ENCODE measurements around the gene FBXO27. TPM values are rescaled to one million over a fixed set of nuclear protein-coding genes. Genes with fewer than 3 reads are reported as not detected.
A peak's percentile ranks its signal among the peaks of the same experiment; 100 is the strongest.

FBXO27 gene
- total and polyA plus RNA-seq, 2 of the 13 experiments (the other 11 are each of a cell fraction or from before 2014, with no cell fraction given) = 0.15 to 2.8 TPM

GRCh38 chr19:38974624-38975213 is 57.6 kb downstream of the FBXO27 start:
- Histone ChIP-seq H3K36me3 (replicated peaks in 1 of 2; ENCODE audit: control insufficient read depth in 1 of 2, insufficient read depth in 2 of 2, low read length in 2 of 2) (peaks cover 0 to 3% of the 10 kb centered on the region in 2 experiments; a peak in 1 of 5 replicates), H3K9me3 (ENCODE audit: low read length) (no peaks in the 10 kb centered on the region), H3K27me3 (ENCODE audit: control insufficient read depth in 1 of 2, insufficient read depth in 2 of 2, low read length in 2 of 2) (no peaks in the 10 kb centered on the region), H3K4me2 (ENCODE audit: low read depth, low read length) (peak overlapping the region; percentile 80), H4K20me1 (ENCODE audit: insufficient read depth, low read length) (peaks cover 6% of the 10 kb centered on the region; the same call in 1 of the 2 replicates), H2AFZ (ENCODE audit: low read length) (no peak overlapping the region), H3K4me3 (replicated peaks in 1 of 3; ENCODE audit: insufficient read depth in 1 of 3, low read depth in 2 of 3, low read length in 3 of 3) (peak overlapping the region; percentile 67 to 81 (median 80)), H3K27ac (ENCODE audit: extremely low read length, insufficient read depth, low read length) (peak overlapping the region; percentile 99), H3K4me1 (ENCODE audit: insufficient read depth, low read length) (peaks cover 54% of the 10 kb centered on the region), H3K9ac (ENCODE audit: insufficient read depth, low read depth, low read length) (peak overlapping the region; percentile 84), H3K79me2 (ENCODE audit: insufficient read depth, low read length) (peaks cover 51% of the 10 kb centered on the region)
- intact Hi-C loops (cut with micrococcal nuclease; ENCODE audit: unreplicated experiment) (loop anchor here (5.0 kb wide), 1 partner anchor 78 kb away; no protein-coding TSS in a partner anchor), in situ Hi-C loops (cut with HindIII; ENCODE audit: extremely low pct_ligation_motif_present, low pct_unique_long_range_greater_than_20kb) (loop anchor here (5.0 kb wide), 1 partner anchor 63 kb away; no protein-coding TSS in a partner anchor)
- FAIRE-seq (no peak), DNase-seq (ENCODE audit: low spot score) (no peak), ATAC-seq (no peak)
- BruUV-seq (replicated peaks) = TSS peak; percentile 71
- 3% methylated on average over 15 of the region's 19 CpGs for WGBS (ENCODE audit: low lambda C conversion rate)
- TF ChIP-seq PCBP1 (IDR thresholded peaks at IDR 0.05; ENCODE audit: borderline replicate concordance, low read depth, low read length) = no peak
- TF ChIP-seq U2AF1 (optimal IDR thresholded peaks at IDR 0.05; ENCODE audit: low read depth, low read length) = no peak
- TF ChIP-seq AFF4 (CRISPR knock-in tag; IDR thresholded peaks at IDR 0.05) = no peak
- peak; percentile 69; the same call in 1 of the 2 replicates for TF ChIP-seq MTF2 (CRISPR knock-in tag; IDR thresholded peaks at IDR 0.05; ENCODE audit: borderline replicate concordance)
- TF ChIP-seq ZNF205 (CRISPR knock-in tag; IDR thresholded peaks at IDR 0.05) = no peak
- no peak for TF ChIP-seq JARID2 (CRISPR knock-in tag; IDR thresholded peaks at IDR 0.05; ENCODE audit: insufficient replicate concordance)
- CTCF ChIA-PET (ENCODE audit: low intra/inter-chr PET ratio, low total read pairs) = no interaction called here
- POLR2A ChIA-PET = interaction anchor here (0.6 to 1.8 kb wide), 6 partner anchors 7 to 74 kb away, joined by 3 to 12 read pairs (median 4); partner anchors contain the start of genes MRPS12, NFKBIB and SARS2

Other genes with a start within 250 kb of the FBXO27 start
- gene LGALS7B, start 243.3 kb downstream of the FBXO27 start, total RNA-seq (2016; rRNA removed; fragmentation: Illumina TruSeq; extraction: Trizol) = 0.73 and 1.7 TPM in 2 replicates
- gene LGALS7B, start 243.3 kb downstream of the FBXO27 start, polyA plus RNA-seq (2011; rRNA removed) = 2.1 and 4.0 TPM in 2 replicates
- gene LGALS4, start 219.6 kb downstream of the FBXO27 start, total RNA-seq (2016; rRNA removed; fragmentation: Illumina TruSeq; extraction: Trizol) = 0.24 and 0.32 TPM in 2 replicates
- gene LGALS4, start 219.6 kb downstream of the FBXO27 start, polyA plus RNA-seq (2011; rRNA removed) = 0.48 and 0.71 TPM in 2 replicates
- gene ECH1, start 200.8 kb downstream of the FBXO27 start, total RNA-seq (2016; rRNA removed; fragmentation: Illumina TruSeq; extraction: Trizol) = 45.4 and 54.8 TPM in 2 replicates
- 198 and 277 TPM in 2 replicates for gene ECH1, start 200.8 kb downstream of the FBXO27 start, polyA plus RNA-seq (2011; rRNA removed)
- 270 and 278 TPM in 2 replicates for gene HNRNPL, start 182.6 kb downstream of the FBXO27 start, total RNA-seq (2016; rRNA removed; fragmentation: Illumina TruSeq; extraction: Trizol)
- gene HNRNPL, start 182.6 kb downstream of the FBXO27 start, polyA plus RNA-seq (2011; rRNA removed) = 148 and 156 TPM in 2 replicates
- gene RINL, start 154.3 kb downstream of the FBXO27 start, total RNA-seq (2016; rRNA removed; fragmentation: Illumina TruSeq; extraction: Trizol) = 10.3 and 11.4 TPM in 2 replicates
- gene RINL, start 154.3 kb downstream of the FBXO27 start, polyA plus RNA-seq (2011; rRNA removed) = 18.0 and 18.5 TPM in 2 replicates
- 20.3 and 22.3 TPM in 2 replicates for gene SIRT2, start 132.9 kb downstream of the FBXO27 start, total RNA-seq (2016; rRNA removed; fragmentation: Illumina TruSeq; extraction: Trizol)
- gene SIRT2, start 132.9 kb downstream of the FBXO27 start, polyA plus RNA-seq (2011; rRNA removed) = 26.1 and 32.6 TPM in 2 replicates
- gene NFKBIB, start 132.6 kb downstream of the FBXO27 start, total RNA-seq (2016; rRNA removed; fragmentation: Illumina TruSeq; extraction: Trizol) = 13.8 and 14.9 TPM in 2 replicates
- gene NFKBIB, start 132.6 kb downstream of the FBXO27 start, polyA plus RNA-seq (2011; rRNA removed) = 8.6 and 11.5 TPM in 2 replicates
- not detected in 2 replicates for gene CCER2, start 120.4 kb downstream of the FBXO27 start, total RNA-seq (2016; rRNA removed; fragmentation: Illumina TruSeq; extraction: Trizol)
- gene CCER2, start 120.4 kb downstream of the FBXO27 start, polyA plus RNA-seq (2011; rRNA removed) = 0.08 and 0.24 TPM in 2 replicates
- 30.1 and 48.6 TPM in 2 replicates for gene SARS2, start 101.8 kb downstream of the FBXO27 start, total RNA-seq (2016; rRNA removed; fragmentation: Illumina TruSeq; extraction: Trizol)
- gene SARS2, start 101.8 kb downstream of the FBXO27 start, polyA plus RNA-seq (2011; rRNA removed) = 40.0 and 41.5 TPM in 2 replicates
- gene MRPS12, start 101.6 kb downstream of the FBXO27 start, total RNA-seq (2016; rRNA removed; fragmentation: Illumina TruSeq; extraction: Trizol) = 54.8 and 75.1 TPM in 2 replicates
- 27.5 and 39.4 TPM in 2 replicates for gene MRPS12, start 101.6 kb downstream of the FBXO27 start, polyA plus RNA-seq (2011; rRNA removed)
- gene FBXO17, start 56.8 kb downstream of the FBXO27 start, total RNA-seq (2016; rRNA removed; fragmentation: Illumina TruSeq; extraction: Trizol) = 17.9 and 22.1 TPM in 2 replicates
- gene FBXO17, start 56.8 kb downstream of the FBXO27 start, polyA plus RNA-seq (2011; rRNA removed) = 58.7 and 64.8 TPM in 2 replicates
- not detected in 2 replicates for gene ACP7, start 51.8 kb upstream of the FBXO27 start, total RNA-seq (2016; rRNA removed; fragmentation: Illumina TruSeq; extraction: Trizol)
- gene ACP7, start 51.8 kb upstream of the FBXO27 start, polyA plus RNA-seq (2011; rRNA removed) = 0.03 TPM in 1 of 2 replicates, not detected in the other
- gene PAK4, start 93.2 kb upstream of the FBXO27 start, total RNA-seq (2016; rRNA removed; fragmentation: Illumina TruSeq; extraction: Trizol) = 9.5 and 11.6 TPM in 2 replicates
- gene PAK4, start 93.2 kb upstream of the FBXO27 start, polyA plus RNA-seq (2011; rRNA removed) = 17.8 and 17.9 TPM in 2 replicates
- gene NCCRP1, start 164.4 kb upstream of the FBXO27 start, total RNA-seq (2016; rRNA removed; fragmentation: Illumina TruSeq; extraction: Trizol) = not detected in 2 replicates
- gene NCCRP1, start 164.4 kb upstream of the FBXO27 start, polyA plus RNA-seq (2011; rRNA removed) = not detected in 2 replicates
- gene SYCN, start 171.7 kb upstream of the FBXO27 start, total RNA-seq (2016; rRNA removed; fragmentation: Illumina TruSeq; extraction: Trizol) = not detected in 2 replicates
- gene SYCN, start 171.7 kb upstream of the FBXO27 start, polyA plus RNA-seq (2011; rRNA removed) = not detected in 2 replicates
- not detected in 2 replicates for gene IFNL3, start 212.5 kb upstream of the FBXO27 start, total RNA-seq (2016; rRNA removed; fragmentation: Illumina TruSeq; extraction: Trizol)
- gene IFNL3, start 212.5 kb upstream of the FBXO27 start, polyA plus RNA-seq (2011; rRNA removed) = not detected in 2 replicates
- not detected in 2 replicates for gene IFNL4, start 216.3 kb upstream of the FBXO27 start, total RNA-seq (2016; rRNA removed; fragmentation: Illumina TruSeq; extraction: Trizol)
- gene IFNL4, start 216.3 kb upstream of the FBXO27 start, polyA plus RNA-seq (2011; rRNA removed) = not detected in 2 replicates
- gene IFNL2, start 235.8 kb upstream of the FBXO27 start, total RNA-seq (2016; rRNA removed; fragmentation: Illumina TruSeq; extraction: Trizol) = not detected in 2 replicates
- gene IFNL2, start 235.8 kb upstream of the FBXO27 start, polyA plus RNA-seq (2011; rRNA removed) = not detected in 2 replicates